Astrocyte of the cerebellum (primary cell): ENCODE measurements around the gene CDH4.

ENCODE experiments used
- DNase-seq: peaks from one replicate; pipeline ENCODE4 v3.0.0-alpha.2; 2011; ENCODE audit warnings: low read depth
- H3K4me3 ChIP-seq: 2 replicates; pipeline ENCODE4 v1.5.1; 2011; ENCODE audit warnings: mild to moderate bottlenecking, low read depth, low read length, moderate library complexity
- in situ Hi-C: cut with HindIII; loops from 2 replicates; pipeline ENCODE4 v1.10.0; 2017; ENCODE audit warnings: low sequenced_read_pairs
- TF ChIP-seq, protein P1 (sequence below): IDR thresholded peaks from 2 replicates; pipeline ENCODE4 v1.5.1; 2012; ENCODE audit warnings: low read length, low read depth, moderate library complexity, mild to moderate bottlenecking; ENCODE audit errors: missing control alignments

CDH4 gene

DNA sequence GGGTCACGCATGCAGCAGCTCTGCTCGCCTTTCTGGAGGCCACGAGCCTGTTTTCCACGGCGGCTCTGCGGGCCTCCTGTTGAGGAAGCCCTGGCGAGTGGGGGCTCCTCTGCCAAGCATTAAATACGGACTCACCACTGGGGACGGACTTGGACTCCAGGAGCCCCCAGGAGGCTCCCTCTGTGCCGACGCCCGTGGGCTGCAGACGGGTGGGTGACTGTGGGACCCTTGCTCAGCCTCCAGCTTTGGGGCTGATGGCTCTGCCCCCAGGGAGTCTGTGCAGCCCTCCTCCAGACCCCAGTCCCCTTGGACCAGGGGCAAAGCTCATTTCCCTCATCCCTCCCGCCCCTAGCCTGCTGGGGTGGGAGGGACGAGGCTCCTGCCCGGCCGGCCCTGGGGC is 577.5 kb downstream of the CDH4 start:
- DNase-seq: no peak
- TF ChIP-seq, protein P1, sequence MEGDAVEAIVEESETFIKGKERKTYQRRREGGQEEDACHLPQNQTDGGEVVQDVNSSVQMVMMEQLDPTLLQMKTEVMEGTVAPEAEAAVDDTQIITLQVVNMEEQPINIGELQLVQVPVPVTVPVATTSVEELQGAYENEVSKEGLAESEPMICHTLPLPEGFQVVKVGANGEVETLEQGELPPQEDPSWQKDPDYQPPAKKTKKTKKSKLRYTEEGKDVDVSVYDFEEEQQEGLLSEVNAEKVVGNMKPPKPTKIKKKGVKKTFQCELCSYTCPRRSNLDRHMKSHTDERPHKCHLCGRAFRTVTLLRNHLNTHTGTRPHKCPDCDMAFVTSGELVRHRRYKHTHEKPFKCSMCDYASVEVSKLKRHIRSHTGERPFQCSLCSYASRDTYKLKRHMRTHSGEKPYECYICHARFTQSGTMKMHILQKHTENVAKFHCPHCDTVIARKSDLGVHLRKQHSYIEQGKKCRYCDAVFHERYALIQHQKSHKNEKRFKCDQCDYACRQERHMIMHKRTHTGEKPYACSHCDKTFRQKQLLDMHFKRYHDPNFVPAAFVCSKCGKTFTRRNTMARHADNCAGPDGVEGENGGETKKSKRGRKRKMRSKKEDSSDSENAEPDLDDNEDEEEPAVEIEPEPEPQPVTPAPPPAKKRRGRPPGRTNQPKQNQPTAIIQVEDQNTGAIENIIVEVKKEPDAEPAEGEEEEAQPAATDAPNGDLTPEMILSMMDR: no peak
- H3K4me3 ChIP-seq: no peak overlapping the region
- in situ Hi-C loops: no loop called here

GRCh38 chr20:61830241-61830930 is 578.3 kb downstream of the CDH4 start:
- in situ Hi-C loops: no loop called here
- DNase-seq: no peak
- H3K4me3 ChIP-seq: no peak overlapping the region
- TF ChIP-seq, protein P1: no peak

GRCh38 chr20:61830991-61831390 is 578.9 kb downstream of the CDH4 start:
- TF ChIP-seq, protein P1: no peak
- in situ Hi-C loops: no loop called here

DNA sequence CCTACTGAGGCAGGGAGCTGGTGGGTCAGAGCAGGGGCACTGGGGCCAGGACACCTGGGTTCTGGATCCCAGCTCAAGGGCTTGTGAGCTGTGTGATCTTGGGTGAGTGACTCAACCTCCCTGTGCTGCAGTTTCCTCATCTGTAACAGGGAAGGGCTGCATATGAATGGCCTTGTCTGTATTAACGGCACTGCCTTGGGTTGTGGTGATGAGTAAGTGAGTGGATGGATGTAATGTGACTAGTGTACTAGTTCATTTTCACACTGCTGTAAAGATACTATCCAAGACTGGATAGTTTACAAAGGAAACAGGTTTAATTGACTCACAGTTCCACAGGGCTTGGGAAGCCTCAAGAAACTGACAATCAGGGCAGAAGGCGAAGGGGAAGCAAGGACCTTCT is 580.1 kb downstream of the CDH4 start:
- TF ChIP-seq, protein P1: no peak
- no peak for DNase-seq
- H3K4me3 ChIP-seq: no peak overlapping the region
- in situ Hi-C loops: no loop called here

More at GRCh38 chr20:61830991-61831390, 578.9 kb downstream of the CDH4 start:
- no peak overlapping the region for H3K4me3 ChIP-seq
- no peak for DNase-seq

DNA sequence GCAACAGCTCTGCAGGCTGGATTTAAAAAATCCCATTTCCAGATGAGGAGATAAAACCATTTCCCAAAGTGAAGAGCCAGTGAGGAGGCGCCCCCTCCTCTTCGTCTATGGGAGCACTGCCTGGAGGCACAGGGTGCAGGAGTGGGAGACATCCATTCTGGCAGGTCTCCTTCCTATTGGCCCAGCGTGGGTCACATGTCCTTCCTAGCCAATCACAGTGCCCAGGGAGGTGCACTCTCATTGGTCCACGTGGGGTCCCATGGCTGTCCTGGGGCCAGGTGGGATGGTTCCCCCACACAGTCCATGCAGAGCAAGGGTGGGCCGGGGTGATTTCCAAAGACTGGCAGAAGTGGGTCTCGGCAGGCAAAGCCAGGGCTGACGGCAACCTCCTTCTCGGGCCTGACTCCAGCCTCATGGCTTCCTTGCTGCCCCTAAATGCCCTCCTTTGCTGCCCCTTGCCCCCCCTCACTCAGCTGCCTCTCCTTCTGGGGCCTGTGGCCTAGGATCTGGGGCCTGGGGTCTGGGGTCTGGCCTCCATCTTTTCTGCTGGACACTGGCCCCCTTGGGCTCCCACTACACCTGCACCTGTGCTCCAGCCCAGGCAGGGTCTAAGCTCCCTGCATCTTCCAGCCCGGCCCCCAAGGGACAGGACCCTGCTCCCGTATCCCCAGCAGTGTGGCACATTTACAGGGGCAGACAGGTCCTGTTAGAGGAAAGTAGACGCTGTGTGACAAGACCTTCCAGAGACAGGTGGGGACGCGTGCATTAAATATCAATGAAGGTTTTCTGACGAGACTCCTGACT is 581.9 kb downstream of the CDH4 start:
- TF ChIP-seq, protein P1: no peak
- in situ Hi-C loops: no loop called here
- no peak for DNase-seq

DNA sequence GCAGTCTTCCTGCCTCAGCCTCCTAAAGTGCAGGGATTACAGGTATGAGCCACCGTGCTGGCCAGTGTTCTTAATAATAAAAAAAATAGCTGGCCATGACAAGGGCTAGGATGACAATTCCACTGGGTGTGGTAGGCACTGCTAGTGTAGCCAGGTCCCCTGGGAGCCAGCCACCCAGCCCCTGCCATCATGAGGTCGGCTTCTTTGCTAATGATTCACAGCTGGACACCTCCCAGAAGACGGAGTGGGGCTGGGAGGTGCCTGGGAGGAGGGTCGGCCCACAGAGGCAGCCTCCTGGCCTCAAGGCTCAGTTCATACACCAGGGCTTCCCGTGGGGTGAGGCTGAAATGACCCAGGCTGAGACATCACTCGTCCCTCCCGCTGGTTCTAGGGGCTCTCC is 583.2 kb downstream of the CDH4 start:
- TF ChIP-seq, protein P1: no peak
- no peak overlapping the region for H3K4me3 ChIP-seq
- in situ Hi-C loops: no loop called here
- no peak for DNase-seq

More for the DNA sequence above, 581.9 kb downstream of the CDH4 start:
- no peak overlapping the region for H3K4me3 ChIP-seq
